Activated CD4-positive, alpha-beta T cell treated with anti-CD3 and anti-CD28 coated beads for 48 hours (primary cell): Measurements from ENCODE around the gene RNF224.

Experiments used
- DNase-seq: peaks from one replicate; pipeline ENCODE4 v3.0.0-alpha.2; 2020

RNF224 gene

GRCh38 chr9:137216188-137216965 lies 10.9 kb upstream of the RNF224 start:
- no peak for DNase-seq

GRCh38 chr9:137217276-137218211 lies 9.8 kb upstream of the RNF224 start:
- no peak for DNase-seq

GRCh38 chr9:137218212-137218753 lies 9.0 kb upstream of the RNF224 start:
- no peak for DNase-seq

- DNase-seq, result no peak
Measured at GRCh38 chr9:137218754-137219271, 8.5 kb upstream of the RNF224 start.

- no peak for DNase-seq
Measured at GRCh38 chr9:137219757-137220316, 7.5 kb upstream of the RNF224 start.

- DNase-seq, result no peak
Measured at GRCh38 chr9:137220317-137221094, 6.8 kb upstream of the RNF224 start.

GRCh38 chr9:137221095-137221505 lies 6.2 kb upstream of the RNF224 start:
- no peak for DNase-seq

- no peak for DNase-seq
Measured at GRCh38 chr9:137221506-137222111, 5.7 kb upstream of the RNF224 start.

- no peak for DNase-seq
Measured at GRCh38 chr9:137222190-137223077, 4.9 kb upstream of the RNF224 start, which contains the start of gene RNF208. Gene RNF208 (minus strand): TSS chr9:137222240. CDS start chr9:137221212, 1,028 bp downstream.

- DNase-seq, result peak; percentile 99
Measured at GRCh38 chr9:137223078-137223970, 4.0 kb upstream of the RNF224 start.

GRCh38 chr9:137224830-137225694 lies 2.2 kb upstream of the RNF224 start, which contains the start of gene CYSRT1:
Gene CYSRT1 (plus strand): TSS chr9:137225174. CDS start chr9:137225622, 448 bp downstream.
- DNase-seq, result peak; percentile 49

- no peak for DNase-seq
Measured at GRCh38 chr9:137225699-137226331, 1.5 kb upstream of the RNF224 start.

- DNase-seq, result no peak
Measured at GRCh38 chr9:137226338-137227053, 806 bp upstream of the RNF224 start.

GRCh38 chr9:137227853-137228505 lies 677 bp downstream of the RNF224 start:
- DNase-seq, result no peak

- no peak for DNase-seq
Measured at GRCh38 chr9:137228506-137228967, 1.2 kb downstream of the RNF224 start.
